Measurements from ENCODE around the gene NADK. TPM values are rescaled to one million over a fixed set of nuclear protein-coding genes. Genes with fewer than 3 reads are reported as not detected.

The NADK gene
- total RNA-seq, 1 experiment from 2014 or later = 92.2 TPM

GRCh38 chr1:1758692-1759455 lies 19.4 kb downstream of the NADK start:
- DNase-seq = peak; percentile 95
- peaks cover 45% of the 10 kb centered on the region for H3K36me3 Mint-ChIP-seq (ENCODE audit: insufficient read depth, unreplicated experiment)
- CTCF ChIA-PET = interaction anchor here (1.6 kb wide), 1 partner anchor 147 kb away, joined by 4 read pairs; no protein-coding TSS in a partner anchor
- TF ChIP-seq, protein P1, sequence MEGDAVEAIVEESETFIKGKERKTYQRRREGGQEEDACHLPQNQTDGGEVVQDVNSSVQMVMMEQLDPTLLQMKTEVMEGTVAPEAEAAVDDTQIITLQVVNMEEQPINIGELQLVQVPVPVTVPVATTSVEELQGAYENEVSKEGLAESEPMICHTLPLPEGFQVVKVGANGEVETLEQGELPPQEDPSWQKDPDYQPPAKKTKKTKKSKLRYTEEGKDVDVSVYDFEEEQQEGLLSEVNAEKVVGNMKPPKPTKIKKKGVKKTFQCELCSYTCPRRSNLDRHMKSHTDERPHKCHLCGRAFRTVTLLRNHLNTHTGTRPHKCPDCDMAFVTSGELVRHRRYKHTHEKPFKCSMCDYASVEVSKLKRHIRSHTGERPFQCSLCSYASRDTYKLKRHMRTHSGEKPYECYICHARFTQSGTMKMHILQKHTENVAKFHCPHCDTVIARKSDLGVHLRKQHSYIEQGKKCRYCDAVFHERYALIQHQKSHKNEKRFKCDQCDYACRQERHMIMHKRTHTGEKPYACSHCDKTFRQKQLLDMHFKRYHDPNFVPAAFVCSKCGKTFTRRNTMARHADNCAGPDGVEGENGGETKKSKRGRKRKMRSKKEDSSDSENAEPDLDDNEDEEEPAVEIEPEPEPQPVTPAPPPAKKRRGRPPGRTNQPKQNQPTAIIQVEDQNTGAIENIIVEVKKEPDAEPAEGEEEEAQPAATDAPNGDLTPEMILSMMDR (IDR thresholded peaks at IDR 0.05; ENCODE audit: unreplicated experiment) = no peak
- peak overlapping the region; percentile 83 for H3K27ac Mint-ChIP-seq (ENCODE audit: unreplicated experiment)
- H3K4me1 Mint-ChIP-seq (ENCODE audit: low read depth, unreplicated experiment) = peaks cover 27% of the 10 kb centered on the region
- H3K27me3 Mint-ChIP-seq (ENCODE audit: unreplicated experiment) = no peaks in the 10 kb centered on the region
- no peaks in the 10 kb centered on the region for H3K9me3 Mint-ChIP-seq (ENCODE audit: low read depth, unreplicated experiment)
- H3K4me3 Mint-ChIP-seq (ENCODE audit: low read depth, unreplicated experiment) = peak overlapping the region; percentile 62
- BruUV-seq (replicated peaks) = no TSS peak
- intact Hi-C loops (cut with micrococcal nuclease; ENCODE audit: unreplicated experiment) = no loop called here

DNA sequence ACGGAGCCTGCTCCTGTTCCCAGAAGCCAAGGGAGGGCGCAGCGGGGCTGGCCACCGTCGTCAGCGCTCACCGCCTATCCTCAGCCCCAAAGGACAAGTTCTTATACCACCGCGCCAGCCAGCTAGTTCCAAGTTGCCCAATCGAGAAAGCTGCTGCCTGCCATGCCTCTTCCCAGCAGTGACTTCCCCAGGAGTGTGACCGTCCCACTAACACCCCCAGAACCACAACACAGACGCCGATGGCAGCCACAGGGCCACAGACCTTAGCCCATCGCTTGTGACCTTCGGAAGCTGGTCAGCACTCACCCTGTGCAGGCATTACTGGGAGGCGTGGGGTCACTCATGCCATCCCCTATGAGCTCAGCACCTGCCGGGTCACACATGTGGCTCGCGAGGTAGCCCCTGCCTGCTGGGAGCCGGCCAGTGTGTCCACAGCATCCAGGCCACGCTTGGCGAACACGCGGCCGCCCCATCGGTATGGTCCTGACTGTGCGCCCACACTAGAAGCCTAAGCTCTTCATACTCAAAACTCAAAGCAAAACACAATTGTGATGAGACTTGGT lies 20.1 kb downstream of the NADK start:
- TF ChIP-seq, protein P1 (IDR thresholded peaks at IDR 0.05; ENCODE audit: unreplicated experiment) = no peak
- Mint-ChIP-seq H3K27ac (ENCODE audit: unreplicated experiment) (peak overlapping the region; percentile 83), H3K9me3 (ENCODE audit: low read depth, unreplicated experiment) (no peaks in the 10 kb centered on the region), H3K4me1 (ENCODE audit: low read depth, unreplicated experiment) (peaks cover 27% of the 10 kb centered on the region), H3K36me3 (ENCODE audit: insufficient read depth, unreplicated experiment) (peaks cover 45% of the 10 kb centered on the region), H3K4me3 (ENCODE audit: low read depth, unreplicated experiment) (peak overlapping the region; percentile 62), H3K27me3 (ENCODE audit: unreplicated experiment) (no peaks in the 10 kb centered on the region)
- intact Hi-C loops (cut with micrococcal nuclease; ENCODE audit: unreplicated experiment) = no loop called here
- TSS peak; percentile 79 for BruUV-seq (replicated peaks)
- CTCF ChIA-PET = interaction anchor here (1.6 kb wide), 1 partner anchor 148 kb away, joined by 4 read pairs; no protein-coding TSS in a partner anchor
- no peak for DNase-seq

DNA sequence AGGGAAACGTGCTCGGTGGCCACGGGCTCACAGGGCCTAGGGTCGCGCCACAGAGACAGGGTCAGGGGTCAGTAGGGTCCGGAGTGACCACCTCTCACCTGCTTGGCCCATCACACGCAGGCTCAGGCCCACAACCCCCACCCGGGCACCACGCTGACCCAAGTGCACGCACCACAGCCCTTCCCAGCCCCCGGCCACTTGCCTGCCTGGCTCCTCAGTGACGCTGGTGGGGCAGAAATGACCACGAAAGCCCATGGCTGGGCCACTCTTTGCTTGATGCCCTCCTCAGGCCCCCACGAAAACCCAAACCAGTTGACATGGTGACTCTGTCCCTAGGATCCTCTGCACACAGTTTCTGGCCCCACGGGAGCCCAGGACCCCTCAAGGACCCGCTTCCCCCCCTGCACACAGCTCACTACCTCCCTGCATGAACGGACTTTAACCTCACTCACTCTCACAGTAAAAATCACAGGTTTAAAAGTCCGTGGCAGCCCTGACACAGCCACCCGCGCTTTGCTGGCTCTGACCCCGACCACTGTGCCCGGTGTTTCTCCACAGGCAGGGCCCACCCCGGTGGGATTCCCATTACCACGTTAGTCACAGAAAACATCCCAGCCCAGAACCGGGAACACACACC lies 20.7 kb downstream of the NADK start:
- Mint-ChIP-seq H3K9me3 (ENCODE audit: low read depth, unreplicated experiment) (no peaks in the 10 kb centered on the region), H3K36me3 (ENCODE audit: insufficient read depth, unreplicated experiment) (peaks cover 45% of the 10 kb centered on the region), H3K4me3 (ENCODE audit: low read depth, unreplicated experiment) (peak overlapping the region; percentile 62), H3K4me1 (ENCODE audit: low read depth, unreplicated experiment) (peaks cover 27% of the 10 kb centered on the region), H3K27me3 (ENCODE audit: unreplicated experiment) (no peaks in the 10 kb centered on the region), H3K27ac (ENCODE audit: unreplicated experiment) (peak overlapping the region; percentile 83)
- DNase-seq = no peak
- CTCF ChIA-PET = no interaction called here
- intact Hi-C loops (cut with micrococcal nuclease; ENCODE audit: unreplicated experiment) = no loop called here
- BruUV-seq (replicated peaks) = no TSS peak
- TF ChIP-seq, protein P1 (IDR thresholded peaks at IDR 0.05; ENCODE audit: unreplicated experiment) = no peak

- TF ChIP-seq, protein P1 (IDR thresholded peaks at IDR 0.05; ENCODE audit: unreplicated experiment) = no peak
- no peaks in the 10 kb centered on the region for H3K9me3 Mint-ChIP-seq (ENCODE audit: low read depth, unreplicated experiment)
- no peak overlapping the region for H3K4me3 Mint-ChIP-seq (ENCODE audit: low read depth, unreplicated experiment)
- intact Hi-C loops (cut with micrococcal nuclease; ENCODE audit: unreplicated experiment) = no loop called here
- H3K36me3 Mint-ChIP-seq (ENCODE audit: insufficient read depth, unreplicated experiment) = peaks cover 43% of the 10 kb centered on the region
- CTCF ChIA-PET = no interaction called here
- peaks cover 27% of the 10 kb centered on the region for H3K4me1 Mint-ChIP-seq (ENCODE audit: low read depth, unreplicated experiment)
- H3K27ac Mint-ChIP-seq (ENCODE audit: unreplicated experiment) = no peak overlapping the region
- no TSS peak for BruUV-seq (replicated peaks)
- DNase-seq = no peak
- H3K27me3 Mint-ChIP-seq (ENCODE audit: unreplicated experiment) = no peaks in the 10 kb centered on the region
Measured at GRCh38 chr1:1756661-1757421, 21.4 kb downstream of the NADK start.

Measured in Calu3 (cell line).